Parathyroid adenoma (tissue), 2 donors: ENCODE data around the gene POLA2.

Source experiments
- H2AFZ ChIP-seq: fragments of 300-600 bp; sonication (generic); one replicate; pipeline ENCODE4 v1.7.0; 2017; ENCODE audit warnings: antibody characterized with exemption, mild to moderate bottlenecking
- H3K27ac ChIP-seq: fragments of 300-600 bp; sonication (generic); one replicate; pipeline ENCODE4 v1.7.0; 2017
- H3K27me3 ChIP-seq: fragments of 300-600 bp; sonication (generic); one replicate; pipeline ENCODE4 v1.7.0; 2017; ENCODE audit warnings: low read length; ENCODE audit not compliant: control insufficient read depth, insufficient read depth
- H3K36me3 ChIP-seq: fragments of 300-600 bp; sonication (generic); one replicate; pipeline ENCODE4 v1.7.0; 2017; ENCODE audit warnings: low read length; ENCODE audit not compliant: control insufficient read depth, insufficient read depth
- H3K4me1 ChIP-seq: fragments of 300-600 bp; sonication (generic); one replicate; pipeline ENCODE4 v1.7.0; 2017; ENCODE audit warnings: control low read depth
- H3K4me2 ChIP-seq: fragments of 300-600 bp; sonication (generic); one replicate; pipeline ENCODE4 v1.7.0; 2017; ENCODE audit warnings: low read length
- H3K4me3 ChIP-seq: fragments of 300-600 bp; sonication (generic); one replicate; pipeline ENCODE4 v1.7.0; 2017; ENCODE audit warnings: low read depth, low read length
- H3K79me2 ChIP-seq: fragments of 300-600 bp; sonication (generic); one replicate; pipeline ENCODE4 v1.7.0; 2017; ENCODE audit warnings: control low read depth
- H3K9ac ChIP-seq: fragments of 300-600 bp; sonication (generic); one replicate; pipeline ENCODE4 v1.7.0; 2017; ENCODE audit warnings: mild to moderate bottlenecking
- H3K9me3 ChIP-seq: fragments of 300-600 bp; sonication (generic); one replicate; pipeline ENCODE4 v1.7.0; 2017; ENCODE audit warnings: low read length; ENCODE audit not compliant: control insufficient read depth
- TF ChIP-seq, protein P1 (sequence below): fragments of 300-600 bp; sonication (generic); IDR thresholded peaks from one replicate; pipeline ENCODE4 v1.7.0; 2017; ENCODE audit warnings: antibody characterized with exemption, mild to moderate bottlenecking
- donor health status: primary hyperparathyroidism.

The POLA2 gene

DNA sequence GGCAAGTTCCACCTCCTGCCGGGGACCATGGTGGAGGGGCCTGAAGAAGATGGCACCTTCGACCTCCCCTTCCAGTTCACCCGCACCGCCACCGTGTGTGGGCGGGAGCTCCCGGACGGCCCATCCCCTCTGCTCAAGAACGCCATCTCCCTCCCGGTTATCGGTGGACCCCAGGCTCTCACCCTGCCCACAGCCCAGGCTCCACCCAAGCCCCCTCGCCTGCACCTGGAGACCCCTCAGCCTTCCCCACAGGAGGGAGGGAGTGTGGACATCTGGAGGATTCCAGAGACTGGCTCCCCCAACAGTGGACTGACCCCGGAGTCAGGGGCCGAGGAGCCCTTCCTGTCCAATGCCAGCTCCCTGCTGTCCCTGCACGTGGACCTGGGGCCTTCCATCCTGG, 59.3 kb downstream of the POLA2 start:
- Histone ChIP-seq H3K9me3 (no peaks in the 10 kb centered on the region), H3K4me1 (no peaks in the 10 kb centered on the region), H3K36me3 (no peaks in the 10 kb centered on the region), H2AFZ (no peak overlapping the region), H3K27me3 (no peaks in the 10 kb centered on the region), H3K27ac (no peak overlapping the region), H3K79me2 (no peaks in the 10 kb centered on the region), H3K9ac (no peak overlapping the region), H3K4me2 (no peak overlapping the region), H3K4me3 (no peak overlapping the region)
- TF ChIP-seq, protein P1, sequence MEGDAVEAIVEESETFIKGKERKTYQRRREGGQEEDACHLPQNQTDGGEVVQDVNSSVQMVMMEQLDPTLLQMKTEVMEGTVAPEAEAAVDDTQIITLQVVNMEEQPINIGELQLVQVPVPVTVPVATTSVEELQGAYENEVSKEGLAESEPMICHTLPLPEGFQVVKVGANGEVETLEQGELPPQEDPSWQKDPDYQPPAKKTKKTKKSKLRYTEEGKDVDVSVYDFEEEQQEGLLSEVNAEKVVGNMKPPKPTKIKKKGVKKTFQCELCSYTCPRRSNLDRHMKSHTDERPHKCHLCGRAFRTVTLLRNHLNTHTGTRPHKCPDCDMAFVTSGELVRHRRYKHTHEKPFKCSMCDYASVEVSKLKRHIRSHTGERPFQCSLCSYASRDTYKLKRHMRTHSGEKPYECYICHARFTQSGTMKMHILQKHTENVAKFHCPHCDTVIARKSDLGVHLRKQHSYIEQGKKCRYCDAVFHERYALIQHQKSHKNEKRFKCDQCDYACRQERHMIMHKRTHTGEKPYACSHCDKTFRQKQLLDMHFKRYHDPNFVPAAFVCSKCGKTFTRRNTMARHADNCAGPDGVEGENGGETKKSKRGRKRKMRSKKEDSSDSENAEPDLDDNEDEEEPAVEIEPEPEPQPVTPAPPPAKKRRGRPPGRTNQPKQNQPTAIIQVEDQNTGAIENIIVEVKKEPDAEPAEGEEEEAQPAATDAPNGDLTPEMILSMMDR, result no peak

DNA sequence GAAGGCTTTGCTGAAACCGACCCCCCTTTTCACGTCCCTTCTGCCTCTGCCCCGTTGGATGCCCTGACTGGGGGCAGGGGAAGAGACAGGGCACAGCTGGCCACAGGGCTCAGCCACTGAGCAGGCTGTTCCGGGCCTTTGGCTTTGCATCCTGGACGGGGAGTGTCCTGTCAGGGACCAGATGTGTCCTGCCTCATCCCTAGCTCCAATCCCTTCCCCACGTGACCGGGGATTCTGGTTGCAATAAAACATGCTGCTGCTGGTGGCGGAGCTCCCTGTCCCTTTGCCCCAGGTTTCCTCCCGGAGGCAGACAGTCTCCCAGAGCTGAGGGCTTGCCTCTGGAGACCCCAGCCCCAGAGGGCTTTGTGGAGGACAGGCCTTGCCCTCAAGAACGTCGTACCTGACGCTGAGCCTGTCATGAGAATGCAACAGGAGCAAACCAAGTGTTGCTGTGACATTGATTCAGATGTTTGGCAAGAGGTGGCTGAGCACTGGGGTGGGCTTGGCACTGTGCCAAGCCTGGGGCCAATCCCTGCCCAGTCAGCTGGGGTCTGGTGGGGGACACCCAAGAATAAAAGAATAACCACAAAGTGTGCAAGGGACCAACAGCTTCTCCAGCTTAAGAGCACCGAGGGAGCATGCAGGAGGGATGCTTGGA, 60.2 kb downstream of the POLA2 start:
- no peak overlapping the region for H3K27ac ChIP-seq
- H3K4me1 ChIP-seq, result no peaks in the 10 kb centered on the region
- no peaks in the 10 kb centered on the region for H3K9me3 ChIP-seq
- H2AFZ ChIP-seq, result no peak overlapping the region
- TF ChIP-seq, protein P1, result no peak
- no peaks in the 10 kb centered on the region for H3K36me3 ChIP-seq
- no peak overlapping the region for H3K4me2 ChIP-seq
- H3K9ac ChIP-seq, result no peak overlapping the region
- no peaks in the 10 kb centered on the region for H3K27me3 ChIP-seq
- H3K79me2 ChIP-seq, result no peaks in the 10 kb centered on the region
- no peak overlapping the region for H3K4me3 ChIP-seq

DNA sequence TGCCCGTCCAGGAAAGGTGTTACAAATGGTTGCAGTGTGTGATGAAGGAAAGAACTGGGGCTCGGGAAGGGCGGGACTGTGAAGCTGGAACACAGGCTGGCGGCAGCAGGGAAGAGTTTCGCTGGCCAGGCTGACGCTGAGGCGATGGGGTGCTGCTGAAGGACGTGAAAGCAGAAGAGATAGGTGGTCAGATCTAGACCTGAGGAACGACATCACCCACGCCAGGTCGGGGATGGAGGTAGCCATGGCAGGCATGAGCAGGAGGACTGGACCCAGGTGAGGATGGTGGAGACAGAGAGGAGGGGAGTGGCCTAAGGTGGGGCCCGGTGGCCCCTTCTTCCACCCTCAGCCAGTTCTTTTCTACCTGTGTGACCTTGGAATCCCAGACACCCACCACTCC, 62.1 kb downstream of the POLA2 start:
- no peaks in the 10 kb centered on the region for H3K79me2 ChIP-seq
- TF ChIP-seq, protein P1, result no peak
- H3K9me3 ChIP-seq, result no peaks in the 10 kb centered on the region
- H3K4me2 ChIP-seq, result no peak overlapping the region
- H3K9ac ChIP-seq, result no peak overlapping the region
- no peak overlapping the region for H3K4me3 ChIP-seq
- no peaks in the 10 kb centered on the region for H3K4me1 ChIP-seq
- no peaks in the 10 kb centered on the region for H3K27me3 ChIP-seq
- H3K36me3 ChIP-seq, result no peaks in the 10 kb centered on the region
- no peak overlapping the region for H2AFZ ChIP-seq
- H3K27ac ChIP-seq, result no peak overlapping the region

DNA sequence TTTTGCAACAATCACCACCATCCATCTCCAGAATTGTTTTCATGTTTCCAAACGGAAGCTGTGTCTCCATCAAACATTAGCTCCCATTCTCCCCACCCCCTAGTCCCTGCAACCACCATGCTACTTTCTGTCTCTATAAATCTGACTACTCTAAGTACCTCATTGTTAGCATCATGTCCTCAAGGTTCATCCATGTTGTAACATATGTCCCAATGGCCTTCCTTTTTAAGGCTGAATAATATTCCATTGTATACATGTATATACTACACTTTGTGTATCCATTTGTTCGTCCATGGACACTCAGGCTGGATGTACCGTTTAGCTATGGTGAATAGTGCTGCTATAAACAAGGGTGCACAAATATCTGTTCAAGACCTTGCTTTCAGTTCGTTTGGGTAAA, 63.7 kb downstream of the POLA2 start:
- Histone ChIP-seq H3K9ac (no peak overlapping the region), H2AFZ (no peak overlapping the region), H3K27me3 (no peaks in the 10 kb centered on the region), H3K36me3 (no peaks in the 10 kb centered on the region), H3K9me3 (no peaks in the 10 kb centered on the region), H3K79me2 (no peaks in the 10 kb centered on the region), H3K27ac (no peak overlapping the region), H3K4me1 (no peaks in the 10 kb centered on the region), H3K4me3 (no peak overlapping the region), H3K4me2 (no peak overlapping the region)
- TF ChIP-seq, protein P1, result no peak

DNA sequence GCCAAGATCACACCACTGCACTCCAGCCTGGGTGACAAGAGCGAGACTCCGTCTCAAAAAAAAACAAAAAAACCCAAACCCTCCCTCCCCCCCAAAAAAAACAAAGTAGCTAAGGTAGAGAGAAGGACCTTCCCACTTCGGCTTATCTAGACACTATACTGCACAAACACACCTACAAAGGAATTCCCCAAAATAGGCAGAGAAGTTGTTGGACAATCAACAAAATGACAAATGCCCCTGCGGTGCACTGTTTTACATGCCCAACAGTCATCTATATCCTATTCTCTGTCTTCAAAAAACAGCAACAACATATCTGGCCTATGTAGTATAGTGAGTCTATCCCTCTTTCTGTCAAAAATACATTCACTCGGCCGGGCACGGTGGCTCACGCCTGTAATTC, 65.3 kb downstream of the POLA2 start:
- H3K4me1 ChIP-seq, result no peaks in the 10 kb centered on the region
- H3K27me3 ChIP-seq, result no peaks in the 10 kb centered on the region
- H3K9me3 ChIP-seq, result no peaks in the 10 kb centered on the region
- no peak overlapping the region for H2AFZ ChIP-seq
- no peaks in the 10 kb centered on the region for H3K79me2 ChIP-seq
- H3K9ac ChIP-seq, result no peak overlapping the region
- H3K4me3 ChIP-seq, result no peak overlapping the region
- H3K4me2 ChIP-seq, result no peak overlapping the region
- TF ChIP-seq, protein P1, result no peak
- H3K27ac ChIP-seq, result no peak overlapping the region
- H3K36me3 ChIP-seq, result no peaks in the 10 kb centered on the region
